Activated CD4-positive, alpha-beta T cell treated with anti-CD3 and anti-CD28 coated beads, Interleukin-2, amount 50 U/mL, for 48 hours (primary cell): ENCODE data around the gene C1orf167.
A peak's percentile ranks its signal among the peaks of the same experiment; 100 is the strongest.
"Not testable (repeated sequence)": the region's sequence is repeated elsewhere in the genome, so short reads cannot be mapped to it uniquely, and the experiment has no call there.

Experiments used
- DNase-seq, 2 experiments: peaks; one replicate each; pipeline ENCODE4 v3.0.0-alpha.2; 2020

C1orf167 gene

GRCh38 chr1:11803924-11804665, 42.1 kb downstream of the C1orf167 start:
- not testable (repeated sequence) for DNase-seq

DNA sequence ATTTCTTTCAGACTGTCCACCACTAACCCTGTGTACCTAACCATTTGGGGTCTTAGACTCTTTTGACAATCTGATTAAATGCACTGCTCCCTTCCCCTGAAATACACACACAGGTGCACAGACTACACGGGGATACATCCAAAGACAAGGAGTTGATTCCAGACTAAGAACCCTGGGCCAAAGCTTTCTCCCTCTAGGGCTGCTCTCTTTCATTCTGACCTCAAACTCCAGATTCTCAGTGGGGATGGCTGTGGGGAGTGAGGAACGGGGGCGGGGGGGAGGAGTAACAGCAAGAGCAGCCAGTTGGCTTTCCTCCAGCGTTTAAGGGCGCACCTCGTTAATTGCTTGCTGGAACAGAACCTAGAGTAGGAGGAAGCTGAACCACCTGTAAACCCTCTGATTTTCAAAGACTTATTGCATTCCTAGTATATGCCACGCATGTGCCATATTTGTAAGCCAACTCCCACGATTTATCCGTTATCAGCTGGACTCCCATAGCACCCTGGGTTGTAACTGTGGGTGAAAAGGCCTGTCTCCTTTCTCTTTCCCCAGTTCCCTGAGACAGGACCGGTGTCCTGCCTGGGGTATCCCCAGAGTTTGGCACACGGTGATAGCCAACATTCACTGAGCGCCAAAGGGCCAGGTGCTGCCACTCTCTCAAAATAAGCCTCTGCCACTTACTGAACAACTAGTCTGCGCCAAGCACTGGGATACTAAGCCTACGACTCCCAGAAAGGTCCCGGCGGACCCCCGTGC, 42.9 kb downstream of the C1orf167 start:
- peak; percentile 29 to 52 for DNase-seq

- DNase-seq: peak; percentile 98 to 99
Observed at GRCh38 chr1:11805422-11806306, 43.7 kb downstream of the C1orf167 start, which contains the start of the genes CLCN6 and MTHFR. Gene CLCN6, plus strand, starts transcription at chr1:11806191. Its CDS starts 72 bp downstream, at chr1:11806263. Gene MTHFR, minus strand, starts transcription at chr1:11805964. Its CDS starts 2,848 bp downstream, at chr1:11803116.

DNA sequence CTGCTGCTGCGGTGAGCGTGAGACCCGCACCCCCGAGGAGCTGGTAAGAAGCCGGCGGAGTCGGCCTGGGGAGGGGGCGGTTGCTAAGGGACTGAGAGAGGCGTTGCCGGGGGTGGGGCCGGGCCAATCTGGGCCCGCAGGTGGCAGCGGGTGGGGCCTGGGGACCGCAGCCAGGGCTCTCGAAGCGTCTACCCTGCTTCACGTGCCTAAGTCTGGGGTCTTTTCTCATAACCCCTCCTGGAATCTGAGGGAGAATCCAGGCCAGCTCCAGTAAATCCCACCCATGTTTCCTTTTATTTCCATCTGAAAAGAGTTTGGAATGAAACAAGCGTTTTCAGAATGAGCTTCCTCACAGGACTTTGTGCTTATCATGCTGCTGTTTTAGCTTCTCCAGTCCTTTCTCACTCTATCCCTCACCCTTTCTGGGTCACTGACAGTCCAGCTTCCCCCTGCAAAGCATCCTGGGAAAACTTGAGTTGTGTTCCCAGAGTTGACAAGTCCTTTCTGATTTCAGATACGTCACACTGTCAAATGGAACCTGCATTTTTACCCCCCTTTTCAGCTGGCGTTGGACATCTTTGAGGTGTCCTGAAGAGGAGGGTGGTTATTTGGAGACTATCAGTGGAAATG, 44.4 kb downstream of the C1orf167 start:
- peak in 1 of 2 experiments; percentile 8 for DNase-seq

DNA sequence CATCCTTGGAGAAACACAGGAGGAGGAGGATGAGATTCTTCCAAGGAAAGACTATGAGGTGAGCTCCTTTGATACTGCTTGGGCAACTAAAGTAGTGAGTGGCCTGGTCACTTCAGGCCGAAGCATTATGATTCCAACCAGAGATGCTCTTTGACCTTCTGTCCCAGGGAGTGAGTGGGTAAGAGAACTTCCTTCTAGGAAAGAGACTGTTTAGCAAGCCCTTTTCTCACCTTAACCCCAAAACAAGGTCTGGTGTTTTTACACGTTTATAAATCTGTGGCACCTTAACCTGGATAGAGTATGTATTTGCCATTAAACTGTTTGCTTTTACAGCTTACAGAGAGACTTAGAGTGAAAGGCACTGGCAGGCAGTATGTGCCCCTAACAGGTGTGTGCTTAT, 45.1 kb downstream of the C1orf167 start:
- no peak for DNase-seq

GRCh38 chr1:11813021-11813420, 51.0 kb downstream of the C1orf167 start:
- DNase-seq: no peak

DNA sequence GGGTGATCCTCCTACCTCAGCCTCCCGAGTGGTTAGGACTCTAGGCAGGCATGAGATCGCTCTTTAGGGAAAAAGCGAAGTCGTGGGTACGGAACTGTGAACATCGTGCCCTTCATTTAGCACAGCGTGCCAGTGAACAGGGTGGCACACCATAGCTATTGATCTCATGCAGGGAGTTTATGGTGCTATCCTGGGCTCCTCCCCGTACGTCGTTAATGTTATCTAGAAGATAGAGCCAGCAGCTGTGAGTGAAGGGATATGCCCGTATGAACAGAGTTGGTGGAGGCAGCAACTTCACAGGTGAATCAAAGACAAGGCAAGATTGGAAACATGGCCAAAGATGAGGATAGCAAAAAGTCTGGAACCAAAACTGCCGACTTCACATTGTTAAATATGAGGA, 55.2 kb downstream of the C1orf167 start:
- no peak for DNase-seq

DNA sequence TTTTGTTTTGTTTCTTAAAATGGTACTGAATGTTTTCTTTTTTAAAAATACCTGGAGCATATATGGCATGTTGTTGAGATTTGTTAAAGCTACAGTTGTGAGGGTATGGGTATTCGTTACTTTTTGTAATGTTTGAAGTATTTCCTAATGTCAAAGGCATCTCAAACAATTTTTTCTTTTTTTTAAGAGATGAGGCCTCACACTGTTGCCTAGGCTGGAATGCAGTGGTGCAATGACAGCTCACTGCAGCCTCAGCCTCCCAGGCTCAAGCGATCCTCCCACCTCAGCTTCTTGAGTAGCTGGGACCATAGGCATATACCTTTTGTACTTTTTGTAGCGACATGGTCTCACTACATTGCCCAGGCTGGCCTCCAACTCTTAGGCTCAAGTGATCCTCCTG, 60.1 kb downstream of the C1orf167 start:
- DNase-seq: no peak

- no peak for DNase-seq
Observed at GRCh38 chr1:11823366-11824137, 61.6 kb downstream of the C1orf167 start.

- DNase-seq: no peak
Observed at GRCh38 chr1:11825131-11825530, 63.1 kb downstream of the C1orf167 start.

GRCh38 chr1:11826946-11827345, 65.0 kb downstream of the C1orf167 start:
- no peak for DNase-seq

GRCh38 chr1:11828511-11828910, 66.5 kb downstream of the C1orf167 start:
- DNase-seq: no peak

DNA sequence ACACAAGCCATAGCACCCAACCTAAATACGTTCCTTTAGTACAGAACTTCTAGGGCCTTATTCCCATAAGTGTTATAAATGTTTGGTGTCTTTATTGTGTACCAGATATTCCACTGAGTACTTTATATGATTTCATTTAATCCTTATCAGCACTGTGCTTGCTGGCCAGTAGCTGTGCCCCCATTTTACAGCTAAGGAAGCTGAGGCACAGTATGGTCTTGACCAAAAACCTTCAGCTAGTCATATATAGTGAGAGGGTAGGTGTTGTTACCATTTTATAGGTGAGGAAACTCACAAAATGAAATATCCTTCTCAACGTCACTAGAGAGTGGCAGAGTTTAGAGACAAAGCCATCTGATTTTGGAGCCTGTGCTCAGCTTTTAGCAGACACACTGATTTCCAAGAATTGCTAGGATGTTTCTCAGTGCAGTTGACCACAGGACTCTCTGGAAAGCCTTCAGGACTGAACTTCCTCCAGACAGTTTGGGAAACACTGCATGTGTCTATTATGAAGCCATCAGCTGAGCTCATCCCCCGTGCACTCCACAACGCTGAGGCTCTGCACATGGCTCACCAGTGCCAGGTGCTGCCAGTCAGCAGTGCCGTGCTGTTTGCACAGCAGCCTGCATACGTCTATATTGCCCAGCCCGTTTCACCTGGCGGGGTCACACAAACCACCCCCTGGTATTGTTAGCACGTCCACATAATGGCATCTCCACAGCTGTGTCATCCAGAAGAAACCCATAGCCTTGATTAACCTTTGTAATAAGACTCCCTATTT, 70.1 kb downstream of the C1orf167 start:
- DNase-seq: no peak

DNA sequence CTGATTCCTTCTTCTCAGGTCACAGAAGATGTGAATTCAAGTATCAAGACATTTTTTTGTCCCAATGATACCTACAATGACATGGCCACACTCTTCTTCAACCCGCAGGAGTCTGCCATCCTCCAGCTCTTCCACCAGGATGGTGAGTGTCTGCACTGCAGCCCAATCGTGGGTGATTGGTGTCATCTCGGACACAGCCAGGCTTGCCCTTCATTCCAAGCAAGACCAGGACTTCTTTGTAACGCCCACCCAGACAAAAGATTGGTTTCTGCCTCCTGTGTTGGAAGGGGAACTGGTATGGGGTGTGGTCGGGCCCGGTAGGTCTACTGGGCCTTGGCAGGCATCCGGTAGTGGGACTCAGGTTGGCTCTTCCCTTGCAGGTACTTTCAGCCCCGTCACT, 71.5 kb downstream of the C1orf167 start:
- no peak for DNase-seq

GRCh38 chr1:11833900-11834299, 71.9 kb downstream of the C1orf167 start:
- no peak for DNase-seq

- no peak for DNase-seq
Observed at GRCh38 chr1:11835441-11836225, 73.6 kb downstream of the C1orf167 start.

GRCh38 chr1:11836955-11837766, 75.2 kb downstream of the C1orf167 start:
- DNase-seq: no peak

GRCh38 chr1:11837767-11838348, 75.9 kb downstream of the C1orf167 start:
- no peak for DNase-seq
